HEK293 (cell line): ENCODE results near the gene MAL.

ENCODE experiments used
- CTCF ChIA-PET: fragments of 350-600 bp; formaldehyde crosslinking; extraction: SDS; loops from one replicate; lab custom pipeline; 2021; ENCODE audit warnings: antibody characterized with exemption; lab: Yijun Ruan, JAX
- POLR2A ChIA-PET: fragments of 300-600 bp; formaldehyde crosslinking; extraction: SDS; loops from one replicate; lab custom pipeline; 2020; ENCODE audit warnings: antibody characterized with exemption, inconsistent platforms; lab: Yijun Ruan, JAX
- H3K27ac ChIP-seq: fragments of 200-500 bp; sonication (Bioruptor generic); 2 replicates; pipeline ENCODE4 v1.5.1; 2014; ENCODE audit warnings: low read depth, low read length, control low read depth, inconsistent platforms; ENCODE audit errors: extremely low read depth
- H3K36me3 ChIP-seq, 2 experiments: fragments of 200-500 bp in 1 of 2; sonication (Bioruptor generic) in 1 of 2; 1 replicate in 1 of 2; 2 replicates in 1 of 2; pipeline ENCODE4 v1.5.1; 2014 to 2017; ENCODE audit warnings: inconsistent platforms in 2 of 2, low read length in 2 of 2; ENCODE audit not compliant: control insufficient read depth in 2 of 2, insufficient read depth in 1 of 2
- H3K4me1 ChIP-seq: fragments of 200-500 bp; sonication (Bioruptor generic); 2 replicates; pipeline ENCODE4 v1.5.1; 2014; ENCODE audit warnings: mild to moderate bottlenecking, low read length, inconsistent platforms; ENCODE audit not compliant: control insufficient read depth, insufficient read depth
- H3K4me3 ChIP-seq: 2 replicates; pipeline ENCODE4 v1.5.1; 2011; ENCODE audit warnings: low read depth, mild to moderate bottlenecking, control low read depth, low read length, moderate library complexity
- H3K9me3 ChIP-seq: fragments of 200-500 bp; sonication (Bioruptor generic); 2 replicates; pipeline ENCODE4 v1.5.1; 2014; ENCODE audit warnings: low read depth, low read length, inconsistent platforms; ENCODE audit not compliant: control insufficient read depth, insufficient read depth
- KLF16 ChIP-seq: fragments of 450-650 bp; formaldehyde crosslinking; IDR thresholded peaks from 2 replicates; pipeline ENCODE4 v1.5.1; 2017; ENCODE audit warnings: missing biosample characterization, missing genetic modification characterization
- KLF9 ChIP-seq: fragments of 450-650 bp; formaldehyde crosslinking; IDR thresholded peaks from 2 replicates; pipeline ENCODE4 v1.5.1; 2016; ENCODE audit warnings: missing biosample characterization, missing genetic modification characterization, low read depth
- MYNN ChIP-seq: fragments of 450-650 bp; formaldehyde crosslinking; IDR thresholded peaks from 2 replicates; pipeline ENCODE4 v1.5.1; 2016; ENCODE audit warnings: missing biosample characterization, missing genetic modification characterization, borderline replicate concordance
- MZF1 ChIP-seq: fragments of 450-650 bp; formaldehyde crosslinking; IDR thresholded peaks from 2 replicates; pipeline ENCODE4 v1.5.1; 2017; ENCODE audit warnings: missing biosample characterization, missing genetic modification characterization, borderline replicate concordance
- TRIM28 ChIP-seq: IDR thresholded peaks from 2 replicates; pipeline ENCODE4 v1.6.1; 2011; ENCODE audit warnings: low read length, control low read depth, borderline replicate concordance
- ZFP3 ChIP-seq: fragments of 450-650 bp; formaldehyde crosslinking; IDR thresholded peaks from 2 replicates; pipeline ENCODE4 v1.5.1; 2016; ENCODE audit warnings: low read depth, missing biosample characterization, missing genetic modification characterization
- ZNF501 ChIP-seq: fragments of 450-650 bp; formaldehyde crosslinking; IDR thresholded peaks from 2 replicates; pipeline ENCODE4 v1.5.1; 2016; ENCODE audit warnings: missing biosample characterization, missing genetic modification characterization
- ZNF558 ChIP-seq: fragments of 450-650 bp; formaldehyde crosslinking; IDR thresholded peaks from 2 replicates; pipeline ENCODE4 v1.5.1; 2016; ENCODE audit warnings: missing biosample characterization, missing genetic modification characterization
- ZNF600 ChIP-seq: fragments of 450-650 bp; formaldehyde crosslinking; IDR thresholded peaks from 2 replicates; pipeline ENCODE4 v1.5.1; 2016; ENCODE audit warnings: missing biosample characterization, missing genetic modification characterization
- ZNF621 ChIP-seq: fragments of 450-650 bp; formaldehyde crosslinking; IDR thresholded peaks from 2 replicates; pipeline ENCODE4 v1.5.1; 2017; ENCODE audit warnings: missing biosample characterization, missing genetic modification characterization
- TF ChIP-seq, protein P1 (sequence below): fragments of 450-650 bp; formaldehyde crosslinking; IDR thresholded peaks from 2 replicates; pipeline ENCODE4 v1.5.1; 2016; ENCODE audit warnings: missing biosample characterization, missing genetic modification characterization
- TF ChIP-seq, protein P2 (sequence below): fragments of 450-650 bp; formaldehyde crosslinking; IDR thresholded peaks from 2 replicates; pipeline ENCODE4 v1.5.1; 2016; ENCODE audit warnings: missing biosample characterization, missing genetic modification characterization
- TF ChIP-seq, protein P3 (sequence below): fragments of 450-650 bp; formaldehyde crosslinking; conservative IDR thresholded peaks from 2 replicates; pipeline ENCODE4 v1.5.1; 2016; ENCODE audit warnings: low read depth, missing biosample characterization, missing genetic modification characterization
- TF ChIP-seq, protein P4 (sequence below): fragments of 450-650 bp; formaldehyde crosslinking; IDR thresholded peaks from 2 replicates; pipeline ENCODE4 v1.5.1; 2016; ENCODE audit warnings: missing biosample characterization, missing genetic modification characterization
- TF ChIP-seq, protein P5 (sequence below): fragments of 450-650 bp; formaldehyde crosslinking; IDR thresholded peaks from 2 replicates; pipeline ENCODE4 v1.5.1; 2016; ENCODE audit warnings: missing biosample characterization, missing genetic modification characterization, low read depth

MAL gene

DNA sequence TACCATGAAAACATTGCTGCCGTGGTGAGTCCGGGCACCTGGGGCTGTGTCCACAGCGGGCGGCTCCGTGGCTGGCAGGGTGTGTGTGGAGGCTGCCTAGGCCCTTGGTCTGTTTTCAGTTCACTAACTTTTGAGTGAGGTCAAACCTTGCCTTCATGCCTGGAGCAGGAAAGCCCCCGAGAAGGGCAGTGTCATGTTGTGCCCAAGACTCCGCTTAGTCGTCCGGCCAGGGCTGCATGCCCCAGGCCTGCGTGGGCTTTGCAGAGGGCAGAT is 24.1 kb downstream of the MAL start (continued):
- TF ChIP-seq MZF1 (tag by site-specific recombination): no peak
- no peak for TF ChIP-seq TRIM28
- TF ChIP-seq ZFP3 (tag by site-specific recombination): no peak
- TF ChIP-seq, protein P1, sequence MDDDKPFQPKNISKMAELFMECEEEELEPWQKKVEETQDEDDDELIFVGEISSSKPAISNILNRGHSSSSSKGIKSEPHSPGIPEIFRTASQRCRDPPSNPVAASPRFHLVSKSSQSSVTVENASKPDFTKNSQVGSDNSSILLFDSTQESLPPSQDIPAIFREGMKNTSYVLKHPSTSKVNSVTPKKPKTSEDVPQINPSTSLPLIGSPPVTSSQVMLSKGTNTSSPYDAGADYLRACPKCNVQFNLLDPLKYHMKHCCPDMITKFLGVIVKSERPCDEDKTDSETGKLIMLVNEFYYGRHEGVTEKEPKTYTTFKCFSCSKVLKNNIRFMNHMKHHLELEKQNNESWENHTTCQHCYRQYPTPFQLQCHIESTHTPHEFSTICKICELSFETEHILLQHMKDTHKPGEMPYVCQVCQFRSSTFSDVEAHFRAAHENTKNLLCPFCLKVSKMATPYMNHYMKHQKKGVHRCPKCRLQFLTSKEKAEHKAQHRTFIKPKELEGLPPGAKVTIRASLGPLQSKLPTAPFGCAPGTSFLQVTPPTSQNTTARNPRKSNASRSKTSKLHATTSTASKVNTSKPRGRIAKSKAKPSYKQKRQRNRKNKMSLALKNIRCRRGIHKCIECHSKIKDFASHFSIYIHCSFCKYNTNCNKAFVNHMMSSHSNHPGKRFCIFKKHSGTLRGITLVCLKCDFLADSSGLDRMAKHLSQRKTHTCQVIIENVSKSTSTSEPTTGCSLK (tag by site-specific recombination): no peak
- TF ChIP-seq MYNN: no peak
- no peak for TF ChIP-seq ZNF501 (tag by site-specific recombination)
- TF ChIP-seq, all 188 proteins: peak for 0

DNA sequence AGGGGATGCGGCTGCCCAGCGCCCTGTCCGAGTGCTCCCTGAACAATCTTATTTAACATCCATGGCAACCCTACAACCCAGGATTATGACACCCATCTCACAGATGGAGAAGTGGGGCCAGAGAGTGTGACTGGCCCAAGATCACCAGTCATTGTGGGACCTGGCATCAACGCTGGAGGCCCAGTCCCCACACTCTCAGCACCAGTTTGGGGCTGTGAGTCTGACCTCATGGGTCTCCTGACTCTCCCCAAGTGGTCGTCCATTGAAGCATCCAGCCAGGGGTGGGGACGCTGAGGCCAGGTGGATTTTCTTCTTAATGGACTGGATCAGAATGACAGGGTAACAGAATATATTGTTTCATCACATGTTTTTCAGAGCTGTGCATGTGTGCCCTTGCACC is 24.5 kb downstream of the MAL start:
- no peak for TF ChIP-seq KLF16 (tag by site-specific recombination)
- TF ChIP-seq, protein P2, sequence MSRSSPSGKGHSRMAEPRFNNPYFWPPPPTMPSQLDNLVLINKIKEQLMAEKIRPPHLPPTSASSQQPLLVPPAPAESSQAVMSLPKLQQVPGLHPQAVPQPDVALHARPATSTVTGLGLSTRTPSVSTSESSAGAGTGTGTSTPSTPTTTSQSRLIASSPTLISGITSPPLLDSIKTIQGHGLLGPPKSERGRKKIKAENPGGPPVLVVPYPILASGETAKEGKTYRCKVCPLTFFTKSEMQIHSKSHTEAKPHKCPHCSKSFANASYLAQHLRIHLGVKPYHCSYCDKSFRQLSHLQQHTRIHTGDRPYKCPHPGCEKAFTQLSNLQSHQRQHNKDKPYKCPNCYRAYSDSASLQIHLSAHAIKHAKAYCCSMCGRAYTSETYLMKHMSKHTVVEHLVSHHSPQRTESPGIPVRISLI (tag by site-specific recombination): no peak
- no peak for TF ChIP-seq ZNF600 (tag by site-specific recombination)
- TF ChIP-seq, protein P3, sequence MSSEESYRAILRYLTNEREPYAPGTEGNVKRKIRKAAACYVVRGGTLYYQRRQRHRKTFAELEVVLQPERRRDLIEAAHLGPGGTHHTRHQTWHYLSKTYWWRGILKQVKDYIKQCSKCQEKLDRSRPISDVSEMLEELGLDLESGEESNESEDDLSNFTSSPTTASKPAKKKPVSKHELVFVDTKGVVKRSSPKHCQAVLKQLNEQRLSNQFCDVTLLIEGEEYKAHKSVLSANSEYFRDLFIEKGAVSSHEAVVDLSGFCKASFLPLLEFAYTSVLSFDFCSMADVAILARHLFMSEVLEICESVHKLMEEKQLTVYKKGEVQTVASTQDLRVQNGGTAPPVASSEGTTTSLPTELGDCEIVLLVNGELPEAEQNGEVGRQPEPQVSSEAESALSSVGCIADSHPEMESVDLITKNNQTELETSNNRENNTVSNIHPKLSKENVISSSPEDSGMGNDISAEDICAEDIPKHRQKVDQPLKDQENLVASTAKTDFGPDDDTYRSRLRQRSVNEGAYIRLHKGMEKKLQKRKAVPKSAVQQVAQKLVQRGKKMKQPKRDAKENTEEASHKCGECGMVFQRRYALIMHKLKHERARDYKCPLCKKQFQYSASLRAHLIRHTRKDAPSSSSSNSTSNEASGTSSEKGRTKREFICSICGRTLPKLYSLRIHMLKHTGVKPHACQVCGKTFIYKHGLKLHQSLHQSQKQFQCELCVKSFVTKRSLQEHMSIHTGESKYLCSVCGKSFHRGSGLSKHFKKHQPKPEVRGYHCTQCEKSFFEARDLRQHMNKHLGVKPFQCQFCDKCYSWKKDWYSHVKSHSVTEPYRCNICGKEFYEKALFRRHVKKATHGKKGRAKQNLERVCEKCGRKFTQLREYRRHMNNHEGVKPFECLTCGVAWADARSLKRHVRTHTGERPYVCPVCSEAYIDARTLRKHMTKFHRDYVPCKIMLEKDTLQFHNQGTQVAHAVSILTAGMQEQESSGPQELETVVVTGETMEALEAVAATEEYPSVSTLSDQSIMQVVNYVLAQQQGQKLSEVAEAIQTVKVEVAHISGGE (tag by site-specific recombination): no peak
- TF ChIP-seq, protein P4, sequence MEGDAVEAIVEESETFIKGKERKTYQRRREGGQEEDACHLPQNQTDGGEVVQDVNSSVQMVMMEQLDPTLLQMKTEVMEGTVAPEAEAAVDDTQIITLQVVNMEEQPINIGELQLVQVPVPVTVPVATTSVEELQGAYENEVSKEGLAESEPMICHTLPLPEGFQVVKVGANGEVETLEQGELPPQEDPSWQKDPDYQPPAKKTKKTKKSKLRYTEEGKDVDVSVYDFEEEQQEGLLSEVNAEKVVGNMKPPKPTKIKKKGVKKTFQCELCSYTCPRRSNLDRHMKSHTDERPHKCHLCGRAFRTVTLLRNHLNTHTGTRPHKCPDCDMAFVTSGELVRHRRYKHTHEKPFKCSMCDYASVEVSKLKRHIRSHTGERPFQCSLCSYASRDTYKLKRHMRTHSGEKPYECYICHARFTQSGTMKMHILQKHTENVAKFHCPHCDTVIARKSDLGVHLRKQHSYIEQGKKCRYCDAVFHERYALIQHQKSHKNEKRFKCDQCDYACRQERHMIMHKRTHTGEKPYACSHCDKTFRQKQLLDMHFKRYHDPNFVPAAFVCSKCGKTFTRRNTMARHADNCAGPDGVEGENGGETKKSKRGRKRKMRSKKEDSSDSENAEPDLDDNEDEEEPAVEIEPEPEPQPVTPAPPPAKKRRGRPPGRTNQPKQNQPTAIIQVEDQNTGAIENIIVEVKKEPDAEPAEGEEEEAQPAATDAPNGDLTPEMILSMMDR: no peak
- TF ChIP-seq KLF9: no peak
- TF ChIP-seq ZNF558 (tag by site-specific recombination): no peak
- TF ChIP-seq, protein P5, sequence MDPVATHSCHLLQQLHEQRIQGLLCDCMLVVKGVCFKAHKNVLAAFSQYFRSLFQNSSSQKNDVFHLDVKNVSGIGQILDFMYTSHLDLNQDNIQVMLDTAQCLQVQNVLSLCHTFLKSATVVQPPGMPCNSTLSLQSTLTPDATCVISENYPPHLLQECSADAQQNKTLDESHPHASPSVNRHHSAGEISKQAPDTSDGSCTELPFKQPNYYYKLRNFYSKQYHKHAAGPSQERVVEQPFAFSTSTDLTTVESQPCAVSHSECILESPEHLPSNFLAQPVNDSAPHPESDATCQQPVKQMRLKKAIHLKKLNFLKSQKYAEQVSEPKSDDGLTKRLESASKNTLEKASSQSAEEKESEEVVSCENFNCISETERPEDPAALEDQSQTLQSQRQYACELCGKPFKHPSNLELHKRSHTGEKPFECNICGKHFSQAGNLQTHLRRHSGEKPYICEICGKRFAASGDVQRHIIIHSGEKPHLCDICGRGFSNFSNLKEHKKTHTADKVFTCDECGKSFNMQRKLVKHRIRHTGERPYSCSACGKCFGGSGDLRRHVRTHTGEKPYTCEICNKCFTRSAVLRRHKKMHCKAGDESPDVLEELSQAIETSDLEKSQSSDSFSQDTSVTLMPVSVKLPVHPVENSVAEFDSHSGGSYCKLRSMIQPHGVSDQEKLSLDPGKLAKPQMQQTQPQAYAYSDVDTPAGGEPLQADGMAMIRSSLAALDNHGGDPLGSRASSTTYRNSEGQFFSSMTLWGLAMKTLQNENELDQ: no peak
- no peak for TF ChIP-seq ZNF621 (tag by site-specific recombination)
- POLR2A ChIA-PET: no interaction called here
- no peaks in the 10 kb centered on the region for H3K36me3 ChIP-seq
- H3K27ac ChIP-seq: no peak overlapping the region
- H3K4me1 ChIP-seq: no peaks in the 10 kb centered on the region
- CTCF ChIA-PET: no interaction called here
- no peaks in the 10 kb centered on the region for H3K9me3 ChIP-seq
- no peak overlapping the region for H3K4me3 ChIP-seq
